HG02798 (cell line): ENCODE measurements around the gene GBP6.
A peak's percentile ranks its signal among the peaks of the same experiment; 100 is the strongest.
"Not testable (repeated sequence)": the region's sequence is repeated elsewhere in the genome, so short reads cannot be mapped to it uniquely, and the experiment has no call there.

Source experiments
- ATAC-seq: cut with Tn5 transposase; IDR thresholded peaks from one replicate; pipeline ENCODE4 v1.9.1; 2021; ENCODE audit warnings: mild to moderate bottlenecking; ENCODE audit not compliant: unreplicated experiment, poor library complexity

GBP6 gene

DNA sequence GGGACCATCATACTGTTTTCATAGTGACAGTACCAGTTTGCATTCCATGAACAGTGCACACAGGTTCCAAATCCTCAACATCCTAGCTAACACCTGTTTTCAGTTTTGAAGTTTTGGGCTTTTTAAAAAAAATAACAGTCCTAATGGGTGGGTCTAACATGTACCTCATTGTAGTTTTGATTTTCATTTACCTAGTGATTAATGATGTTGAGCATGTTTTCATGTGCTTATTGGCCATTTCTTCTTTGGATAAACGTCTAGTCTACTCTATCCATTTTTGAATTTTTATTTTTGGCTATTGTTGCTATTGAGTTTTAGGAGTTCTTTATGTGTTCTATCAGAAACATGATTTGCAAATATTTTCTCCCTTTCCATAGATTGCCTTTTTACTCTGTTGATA lies 3.4 kb downstream of the GBP6 start:
- ATAC-seq, result no peak

DNA sequence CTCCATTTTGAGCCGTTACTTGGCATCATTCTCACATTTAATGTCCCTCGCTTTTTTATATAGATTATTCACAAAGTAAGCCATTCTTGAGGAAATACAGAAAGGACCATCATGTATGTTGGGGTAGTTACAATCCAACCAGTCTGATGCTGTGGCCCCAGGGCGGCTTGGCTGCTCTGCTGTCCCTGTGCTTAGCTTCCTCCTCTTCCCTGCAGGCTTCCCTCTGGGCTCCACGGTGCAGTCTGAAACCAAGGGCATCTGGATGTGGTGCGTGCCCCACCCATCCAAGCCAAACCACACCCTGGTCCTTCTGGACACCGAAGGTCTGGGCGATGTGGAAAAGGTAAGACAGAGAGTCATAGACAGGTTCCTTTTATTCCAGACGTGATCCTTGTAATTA lies 5.5 kb downstream of the GBP6 start:
- no peak for ATAC-seq

DNA sequence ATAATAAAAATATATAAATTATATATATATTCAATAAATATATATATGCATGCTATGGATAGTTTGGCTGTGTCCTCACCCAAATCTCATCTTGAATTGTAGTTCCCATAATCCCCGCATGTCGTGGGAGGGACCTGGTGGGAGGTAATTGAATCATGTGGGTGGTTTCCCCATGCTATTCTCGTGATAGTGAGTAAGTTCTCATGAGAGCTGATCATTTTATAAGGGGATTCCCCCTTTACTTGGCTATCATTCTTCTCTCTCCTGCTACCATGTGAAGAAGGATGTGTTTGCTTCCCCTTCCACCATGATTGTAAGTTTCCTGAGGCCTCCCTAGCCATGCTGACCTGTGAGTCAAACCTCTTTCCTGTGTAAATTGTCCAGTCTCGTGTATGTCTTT lies 10.0 kb downstream of the GBP6 start:
- not testable (repeated sequence) for ATAC-seq

DNA sequence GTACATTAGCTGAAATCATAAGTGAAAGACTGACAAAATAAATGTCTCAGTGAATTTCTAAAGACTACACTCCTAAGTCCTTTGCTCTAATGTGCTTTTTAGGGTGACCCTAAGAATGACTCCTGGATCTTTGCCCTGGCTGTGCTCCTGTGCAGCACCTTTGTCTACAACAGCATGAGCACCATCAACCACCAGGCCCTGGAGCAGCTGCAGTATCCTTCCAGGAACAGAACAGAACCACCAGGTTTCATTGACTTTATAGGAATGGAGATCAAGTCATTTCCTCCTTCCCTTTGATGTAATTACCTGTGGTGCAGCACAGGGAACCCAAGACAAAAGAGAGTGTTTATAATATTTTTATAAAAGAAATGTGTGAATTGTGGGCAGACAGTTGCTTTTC lies 14.1 kb downstream of the GBP6 start:
- ATAC-seq, result no peak

DNA sequence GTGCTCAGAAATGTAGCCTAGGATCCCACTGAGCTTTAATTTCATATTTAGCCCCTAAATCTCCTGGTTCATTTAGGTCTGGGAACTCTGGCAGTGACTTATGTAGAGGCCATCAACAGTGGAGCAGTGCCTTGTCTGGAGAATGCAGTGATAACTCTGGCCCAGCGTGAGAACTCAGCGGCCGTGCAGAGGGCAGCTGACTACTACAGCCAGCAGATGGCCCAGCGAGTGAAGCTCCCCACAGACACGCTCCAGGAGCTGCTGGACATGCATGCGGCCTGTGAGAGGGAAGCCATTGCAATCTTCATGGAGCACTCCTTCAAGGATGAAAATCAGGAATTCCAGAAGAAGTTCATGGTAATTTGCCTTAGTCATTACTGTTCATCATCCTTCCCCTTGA lies 17.8 kb downstream of the GBP6 start:
- ATAC-seq, result no peak

DNA sequence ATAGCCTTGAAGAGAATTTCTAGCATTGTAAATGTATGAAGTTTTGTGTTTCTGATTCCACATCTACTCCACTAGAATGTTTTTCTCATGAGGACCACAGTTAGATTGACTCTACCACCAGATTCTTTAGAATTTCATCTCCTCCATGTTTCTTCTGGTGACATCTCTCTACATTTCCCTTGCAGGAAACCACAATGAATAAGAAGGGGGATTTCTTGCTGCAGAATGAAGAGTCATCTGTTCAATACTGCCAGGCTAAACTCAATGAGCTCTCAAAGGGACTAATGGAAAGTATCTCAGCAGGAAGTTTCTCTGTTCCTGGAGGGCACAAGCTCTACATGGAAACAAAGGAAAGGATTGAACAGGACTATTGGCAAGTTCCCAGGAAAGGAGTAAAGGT lies 18.6 kb downstream of the GBP6 start:
- ATAC-seq, result no peak

DNA sequence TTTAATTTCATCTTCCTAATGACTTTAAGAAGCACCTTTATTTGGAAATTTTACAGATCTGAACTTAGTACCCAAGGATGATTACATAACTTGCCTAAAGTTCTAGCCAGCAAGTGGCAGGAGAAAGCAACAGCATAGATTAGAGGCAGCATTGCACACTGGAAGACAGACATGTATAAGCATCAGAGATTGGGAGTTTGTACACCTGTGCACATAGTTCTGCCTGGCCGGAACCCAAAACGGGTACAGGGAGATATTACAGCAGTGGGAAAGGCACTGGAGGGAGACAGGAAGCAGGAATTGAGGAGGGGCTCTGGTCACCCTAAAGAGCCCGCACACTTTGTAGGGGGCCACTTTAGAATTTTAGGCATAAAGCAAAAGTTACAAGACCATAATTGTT lies 19.3 kb downstream of the GBP6 start:
- ATAC-seq, result no peak

DNA sequence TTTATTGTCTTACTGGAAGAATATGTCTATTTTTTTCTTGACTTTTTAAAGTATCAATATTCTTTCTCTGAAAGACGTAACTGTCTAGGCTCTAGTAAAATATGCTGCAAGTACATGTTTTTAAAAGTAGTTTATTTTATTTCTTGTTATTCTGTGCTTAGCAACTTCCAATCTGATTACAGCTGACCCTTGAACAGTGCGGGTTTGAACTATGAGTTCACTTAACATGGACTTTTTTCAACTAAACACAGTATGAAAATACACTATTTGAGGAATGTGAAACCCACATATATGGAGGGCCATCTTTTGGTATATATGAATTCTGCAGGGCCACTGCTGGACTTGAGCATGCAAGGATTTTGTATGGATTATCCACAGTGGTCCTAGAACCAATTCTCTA lies 26.8 kb downstream of the GBP6 start:
- ATAC-seq, result no peak

DNA sequence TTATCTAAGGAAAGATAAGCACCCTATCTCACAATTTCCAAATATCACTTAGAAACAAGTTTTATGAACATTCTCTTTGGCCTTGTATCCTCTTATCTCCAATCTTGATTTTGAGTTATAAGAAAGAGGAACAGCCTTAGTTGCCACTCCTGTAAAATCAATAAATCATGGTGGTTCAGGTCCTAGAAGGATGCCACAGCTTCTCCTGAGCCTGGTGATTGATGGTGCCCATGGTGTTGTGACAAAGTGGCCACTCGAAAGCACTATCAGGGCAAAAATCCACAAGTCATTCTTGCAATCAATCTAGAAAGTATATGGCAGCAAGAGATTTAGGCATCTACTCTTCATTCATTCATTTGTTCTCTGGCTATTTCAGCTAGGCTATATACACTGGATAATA lies 27.8 kb downstream of the GBP6 start:
- ATAC-seq, result no peak

DNA sequence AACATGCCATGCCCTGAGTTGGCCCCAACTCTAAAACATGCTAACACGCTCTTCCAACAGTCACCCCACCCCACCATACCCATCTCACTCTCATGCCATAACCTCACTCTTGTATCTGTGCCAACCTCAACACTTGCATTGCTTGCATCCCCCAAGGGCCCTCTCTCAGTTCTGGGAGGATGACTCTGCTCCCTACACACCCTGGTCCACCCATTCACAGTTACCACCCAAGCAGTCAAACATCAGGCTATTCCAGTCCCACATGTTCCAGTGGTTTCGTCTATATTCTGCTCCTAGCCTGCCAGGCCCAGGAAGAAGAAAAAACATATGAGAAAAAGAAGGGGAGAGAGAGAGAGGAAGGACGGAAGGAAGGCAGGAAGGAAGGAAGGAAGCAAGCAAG lies 31.0 kb downstream of the GBP6 start:
- no peak for ATAC-seq

DNA sequence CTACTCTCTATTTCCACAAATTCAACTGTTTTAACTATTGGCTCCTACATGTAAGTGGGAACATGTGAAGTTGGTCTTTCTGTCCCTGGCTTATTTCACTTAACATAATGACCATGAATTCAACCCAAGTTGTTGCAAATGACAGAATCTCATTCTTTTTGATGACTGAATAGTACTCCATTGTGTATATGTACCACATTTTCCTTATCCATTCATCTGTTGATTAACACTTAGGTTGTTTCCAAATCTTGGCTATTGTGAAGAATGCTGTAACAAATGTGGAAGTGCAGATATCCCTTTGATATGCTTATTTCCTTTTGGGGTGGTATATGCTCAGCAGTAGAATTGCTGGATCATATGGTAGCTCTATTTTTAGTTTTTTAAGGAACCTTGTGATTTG lies 33.0 kb downstream of the GBP6 start:
- ATAC-seq, result no peak

DNA sequence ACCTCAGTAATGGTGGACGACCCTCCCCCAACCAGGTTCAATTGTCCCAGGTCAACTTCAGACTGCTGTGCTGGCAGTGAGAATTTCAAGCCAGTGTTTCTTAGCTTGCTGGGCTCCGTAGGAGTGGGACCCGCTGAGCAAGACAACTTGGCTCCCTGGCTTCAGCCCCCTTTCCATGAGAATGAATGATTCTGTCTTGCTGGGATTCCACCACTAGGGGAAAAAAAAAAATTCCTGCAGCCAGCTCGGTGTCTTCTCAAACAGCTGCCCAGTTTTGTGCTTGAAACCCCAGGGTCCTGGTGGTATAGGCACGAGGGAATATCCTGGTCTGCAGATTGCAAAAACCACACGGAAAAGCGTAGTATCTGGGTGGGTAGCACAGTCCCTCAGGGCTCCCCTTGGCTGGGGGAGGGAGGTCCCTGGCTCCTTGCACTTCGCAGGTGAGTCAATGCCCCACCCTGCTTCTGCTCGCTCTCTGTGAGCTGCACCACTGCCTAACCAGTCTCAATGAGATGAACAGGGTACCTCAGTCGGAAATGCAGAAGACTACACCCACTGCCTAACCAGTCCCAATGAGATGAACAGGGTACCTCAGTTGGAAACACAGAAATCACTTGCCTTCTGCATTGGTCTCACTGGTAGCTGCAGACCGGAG lies 41.5 kb downstream of the GBP6 start:
- no peak for ATAC-seq

DNA sequence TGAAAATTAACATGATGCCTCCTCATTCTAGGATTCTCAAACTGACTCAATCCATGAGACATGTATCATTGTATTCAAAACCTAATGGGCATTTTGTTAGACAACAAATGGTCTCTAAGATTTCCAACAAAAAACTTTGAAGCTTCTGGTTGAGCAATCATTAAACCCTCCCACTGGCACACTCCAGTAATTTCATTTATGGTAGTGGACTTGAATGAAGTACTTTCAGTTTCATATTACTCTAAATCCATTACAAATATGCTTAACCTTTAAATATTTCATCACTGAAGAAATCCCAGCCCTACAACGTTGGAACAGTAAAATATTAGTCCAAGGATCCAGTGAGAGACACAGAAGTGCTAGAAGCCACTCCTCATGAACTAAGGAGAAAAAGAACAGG lies 43.5 kb downstream of the GBP6 start:
- no peak for ATAC-seq

DNA sequence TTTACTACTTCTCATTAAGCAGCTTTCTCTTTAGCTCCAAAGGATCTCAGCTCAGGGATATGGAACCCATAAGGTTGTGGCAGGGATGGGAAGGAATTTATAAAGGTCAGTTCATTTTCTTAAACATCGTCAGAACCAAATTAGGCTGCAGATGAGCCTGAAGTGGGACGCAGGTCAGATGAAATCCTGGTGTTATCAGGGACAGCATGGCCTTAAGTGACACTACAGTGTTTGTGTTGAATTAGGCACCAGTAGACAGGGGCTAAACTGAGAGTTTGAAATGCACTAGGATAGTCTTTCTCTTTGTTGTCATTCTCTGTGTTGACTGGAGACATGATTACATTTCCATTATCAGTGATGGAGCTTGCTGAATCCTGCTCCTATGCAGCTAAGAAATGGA lies 43.9 kb downstream of the GBP6 start:
- ATAC-seq, result not testable (repeated sequence)

DNA sequence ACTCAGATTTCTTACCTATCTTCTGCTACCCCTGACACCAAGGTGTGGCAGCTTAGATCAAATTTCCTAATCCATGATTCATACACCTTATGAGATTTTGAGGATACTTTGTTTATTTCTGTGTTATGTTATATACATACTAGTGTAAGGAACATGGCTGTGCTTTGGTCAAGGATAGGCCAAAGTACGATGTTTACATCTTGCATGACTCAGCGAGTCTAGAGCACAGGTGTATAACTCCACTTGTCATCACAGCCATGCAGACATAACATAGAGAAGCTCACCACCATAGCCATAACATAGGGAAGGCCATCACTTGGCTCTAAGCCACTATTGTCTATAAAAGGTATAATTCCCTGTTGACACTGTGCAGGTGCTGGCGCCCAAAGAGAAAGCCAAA lies 61.2 kb downstream of the GBP6 start:
- no peak for ATAC-seq

DNA sequence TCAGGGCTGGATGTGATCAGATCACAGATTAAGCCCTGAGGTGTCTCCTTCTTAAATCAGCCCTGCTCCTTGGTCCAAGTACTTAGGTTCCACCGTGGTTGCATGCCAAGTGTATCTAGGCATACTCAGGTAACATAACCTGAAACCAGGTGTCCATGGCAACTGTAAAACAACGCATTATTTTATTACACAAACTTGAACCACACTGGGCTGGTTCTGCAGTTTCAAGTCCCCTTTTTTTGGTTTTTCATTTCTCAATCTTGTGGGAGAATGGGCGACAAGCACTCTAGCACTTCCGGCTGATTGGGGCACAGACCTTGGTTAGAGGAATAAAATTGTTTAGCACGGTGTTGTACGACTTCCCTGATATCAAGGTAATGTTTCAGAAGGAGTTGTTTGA lies 65.2 kb downstream of the GBP6 start:
- ATAC-seq, result peak; percentile 45

DNA sequence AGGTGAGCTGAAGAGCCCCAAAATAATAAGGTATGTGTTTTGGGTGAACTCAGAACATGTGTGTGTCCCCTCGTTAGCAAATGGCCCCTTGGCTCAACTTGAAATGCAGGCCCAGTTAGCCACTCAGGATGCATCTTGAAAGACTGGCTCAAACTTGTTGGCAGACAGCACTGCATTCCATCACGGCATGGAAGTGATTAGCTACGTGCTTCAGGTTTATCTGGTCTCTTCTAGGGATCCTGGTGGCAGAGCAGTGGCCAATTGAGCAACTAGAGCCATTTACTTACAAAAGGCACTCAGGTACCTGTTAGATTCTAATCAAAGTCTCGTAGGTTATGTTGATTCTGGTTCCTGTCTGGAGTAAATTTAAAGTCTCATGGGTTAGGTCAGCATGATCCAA lies 65.8 kb downstream of the GBP6 start:
- ATAC-seq, result not testable (repeated sequence)

DNA sequence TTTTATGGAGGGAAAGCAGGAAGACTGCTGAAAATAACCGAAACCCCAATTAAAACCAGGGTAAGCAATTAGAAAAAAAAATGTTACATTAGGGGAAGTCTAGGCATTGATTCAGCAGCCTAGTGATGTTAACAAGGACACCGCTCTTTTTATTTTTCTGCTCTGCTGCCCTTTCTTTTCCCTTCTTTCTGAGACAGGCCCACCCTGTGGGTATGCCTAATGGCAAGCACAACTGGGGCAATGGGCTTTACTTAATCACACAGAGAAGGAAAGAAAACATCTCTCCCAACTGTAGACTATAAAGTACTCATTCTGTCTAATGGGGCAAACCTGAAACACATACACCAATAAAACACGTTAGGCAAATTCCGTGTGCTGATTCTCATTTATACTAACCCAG lies 69.6 kb downstream of the GBP6 start:
- ATAC-seq, result no peak

DNA sequence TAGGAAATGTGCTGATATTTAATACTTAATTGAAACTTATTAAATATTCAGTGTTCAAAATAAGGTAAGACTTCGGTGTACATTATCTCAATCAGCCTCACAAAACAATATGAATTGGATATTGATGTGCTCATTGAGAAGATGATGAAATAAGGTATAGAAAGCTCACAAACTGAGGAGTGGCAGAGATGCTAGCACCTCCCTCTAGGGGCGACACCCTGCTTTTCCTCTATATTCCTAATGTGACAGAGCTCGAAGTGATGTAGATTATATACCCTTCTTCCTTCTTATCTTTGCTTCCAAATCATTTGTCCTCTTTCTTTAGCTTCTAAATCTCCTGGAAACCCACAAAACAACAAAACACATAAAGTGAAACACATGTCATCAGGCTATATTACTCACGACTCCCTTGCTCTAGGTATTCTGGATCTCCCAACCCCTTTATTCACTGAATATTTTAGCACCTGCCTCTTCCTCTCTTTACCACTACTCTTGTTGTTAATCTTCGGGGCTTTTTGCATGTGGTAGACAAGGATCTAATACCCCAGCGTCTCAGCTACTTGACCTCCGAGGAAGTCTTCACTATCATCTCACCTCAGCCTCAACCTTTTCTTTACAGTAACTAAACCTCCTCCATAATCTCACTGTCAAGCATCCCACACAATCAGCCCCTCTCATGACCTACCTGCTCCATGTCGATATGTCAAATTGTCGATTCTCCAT lies 70.4 kb downstream of the GBP6 start:
- not testable (repeated sequence) for ATAC-seq
